BLaER1 (cell line): Measurements from ENCODE around the gene SIGLECL1.
"Not testable (repeated sequence)": the region's sequence is repeated elsewhere in the genome, so short reads cannot be mapped to it uniquely, and the experiment has no call there.

Experiments used
- H3K27ac ChIP-seq: shearing (Covaris generic); formaldehyde crosslinking; 2 replicates; pipeline ENCODE4 v1.8.1; 2022
- H3K27me3 ChIP-seq: shearing (Covaris generic); formaldehyde crosslinking; 2 replicates; pipeline ENCODE4 v1.8.1; 2022
- H3K36me3 ChIP-seq: shearing (Covaris generic); formaldehyde crosslinking; 2 replicates; pipeline ENCODE4 v1.8.1; 2022
- H3K4me1 ChIP-seq: shearing (Covaris generic); formaldehyde crosslinking; 2 replicates; pipeline ENCODE4 v1.8.1; 2022
- H3K4me2 ChIP-seq: shearing (Covaris generic); formaldehyde crosslinking; 2 replicates; pipeline ENCODE4 v1.8.1; 2022
- H3K4me3 ChIP-seq: shearing (Covaris generic); formaldehyde crosslinking; 2 replicates; pipeline ENCODE4 v1.8.1; 2022
- H3K9ac ChIP-seq: shearing (Covaris generic); formaldehyde crosslinking; 2 replicates; pipeline ENCODE4 v1.8.1; 2022
- H3K9me3 ChIP-seq: shearing (Covaris generic); formaldehyde crosslinking; 2 replicates; pipeline ENCODE4 v1.8.1; 2022
- H4K20me1 ChIP-seq: shearing (Covaris generic); formaldehyde crosslinking; 2 replicates; pipeline ENCODE4 v1.8.1; 2022
- Cebpa-rat ChIP-seq: shearing (Covaris generic); IDR thresholded peaks from 2 replicates; pipeline ENCODE4 v1.8.1; 2022

SIGLECL1 gene

GRCh38 chr19:51220996-51221395 lies 29.9 kb upstream of the SIGLECL1 start:
- Histone ChIP-seq H4K20me1 (no peaks in the 10 kb centered on the region), H3K9ac (no peak overlapping the region), H3K4me1 (peaks cover 14% of the 10 kb centered on the region), H3K4me2 (no peak overlapping the region), H3K27ac (no peak overlapping the region), H3K27me3 (no peaks in the 10 kb centered on the region), H3K4me3 (no peak overlapping the region), H3K9me3 (no peaks in the 10 kb centered on the region), H3K36me3 (no peaks in the 10 kb centered on the region)
- TF ChIP-seq Cebpa-rat, result no peak

DNA sequence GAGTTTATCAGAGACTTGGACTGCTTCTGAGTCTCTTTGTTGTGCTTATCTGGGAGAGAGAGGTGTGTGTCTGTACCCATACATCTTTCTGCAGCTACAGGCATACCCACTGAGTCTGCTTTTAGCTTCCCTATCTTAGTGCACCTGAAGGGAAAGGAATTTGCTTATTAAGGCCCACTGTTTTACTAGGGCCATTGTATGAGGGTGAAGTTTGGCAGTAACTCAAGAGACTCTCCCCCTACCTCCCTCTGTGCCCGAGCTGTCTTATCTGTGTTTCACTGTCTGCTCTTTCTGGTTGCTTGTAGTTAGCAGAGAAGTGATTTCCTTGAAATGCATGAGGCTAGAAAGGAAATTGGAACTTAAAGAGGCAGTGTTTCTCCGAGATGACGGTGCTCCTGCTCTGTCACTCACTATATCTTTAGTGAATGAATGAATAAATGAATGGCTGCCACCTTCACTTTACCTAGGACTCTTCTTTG lies 26.7 kb upstream of the SIGLECL1 start:
- Histone ChIP-seq H3K27ac (no peak overlapping the region), H3K4me2 (no peak overlapping the region), H3K36me3 (no peaks in the 10 kb centered on the region), H3K9ac (no peak overlapping the region), H3K4me3 (no peak overlapping the region), H3K27me3 (no peaks in the 10 kb centered on the region), H3K9me3 (no peaks in the 10 kb centered on the region), H3K4me1 (peaks cover 30% of the 10 kb centered on the region), H4K20me1 (no peaks in the 10 kb centered on the region)
- no peak for TF ChIP-seq Cebpa-rat

- Histone ChIP-seq H3K4me1 (peaks cover 30% of the 10 kb centered on the region), H3K4me2 (peak within 1 kb of the TSS; percentile 70)
- H3K9me3 ChIP-seq, H3K4me3 ChIP-seq, H3K9ac ChIP-seq, H3K36me3 ChIP-seq, H4K20me1 ChIP-seq, H3K27ac ChIP-seq, H3K27me3 ChIP-seq: not testable (repeated sequence)
These were observed 25.9 kb upstream of the SIGLECL1 start, which contains the start of gene CD33 for GRCh38 chr19:51224898-51225393. Gene CD33 (plus strand): TSS chr19:51225080. CDS start chr19:51225119, 39 bp downstream.

GRCh38 chr19:51226067-51226466 lies 24.8 kb upstream of the SIGLECL1 start:
- H3K36me3 ChIP-seq, result no peaks in the 10 kb centered on the region
- H3K4me3 ChIP-seq, result no peak overlapping the region
- H3K9ac ChIP-seq, result no peak overlapping the region
- H3K4me2 ChIP-seq, result peak overlapping the region; percentile 70
- TF ChIP-seq Cebpa-rat, result no peak
- H3K27ac ChIP-seq, result no peak overlapping the region
- no peaks in the 10 kb centered on the region for H3K9me3 ChIP-seq
- no peaks in the 10 kb centered on the region for H4K20me1 ChIP-seq
- peaks cover 30% of the 10 kb centered on the region for H3K4me1 ChIP-seq
- no peaks in the 10 kb centered on the region for H3K27me3 ChIP-seq

DNA sequence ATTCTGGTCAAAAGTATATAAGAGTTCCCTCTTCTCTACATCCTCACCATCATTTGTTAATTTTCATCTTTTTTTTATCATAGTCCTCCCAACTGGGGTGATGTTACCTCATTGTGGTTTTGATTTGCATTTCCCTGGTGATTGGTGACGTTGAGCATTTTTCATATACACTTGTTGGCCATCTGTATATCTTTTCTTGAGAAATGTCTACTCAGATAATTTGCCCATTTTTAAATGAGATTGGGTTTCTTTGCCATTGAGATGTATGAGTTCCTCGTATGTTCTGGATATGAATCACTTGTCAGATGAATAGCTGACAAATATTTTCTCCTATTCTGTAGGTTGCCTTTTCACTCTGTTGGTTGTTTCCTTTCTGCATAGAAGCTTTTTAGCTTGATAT lies 23.6 kb upstream of the SIGLECL1 start:
- H4K20me1 ChIP-seq, result no peaks in the 10 kb centered on the region
- no peak for TF ChIP-seq Cebpa-rat
- H3K27me3 ChIP-seq, result no peaks in the 10 kb centered on the region
- H3K27ac ChIP-seq, result no peak overlapping the region
- H3K4me2 ChIP-seq, result peak overlapping the region; percentile 17; the same call in 1 of the 2 replicates
- H3K4me1 ChIP-seq, result peaks cover 30% of the 10 kb centered on the region
- H3K4me3 ChIP-seq, result no peak overlapping the region
- H3K9me3 ChIP-seq, result no peaks in the 10 kb centered on the region
- no peaks in the 10 kb centered on the region for H3K36me3 ChIP-seq
- H3K9ac ChIP-seq, result no peak overlapping the region

- no peak overlapping the region for H3K4me2 ChIP-seq
- no peaks in the 10 kb centered on the region for H3K36me3 ChIP-seq
- peaks cover 30% of the 10 kb centered on the region for H3K4me1 ChIP-seq
- H4K20me1 ChIP-seq, result no peaks in the 10 kb centered on the region
- H3K9me3 ChIP-seq, result no peaks in the 10 kb centered on the region
- no peaks in the 10 kb centered on the region for H3K27me3 ChIP-seq
- no peak overlapping the region for H3K9ac ChIP-seq
- H3K4me3 ChIP-seq, result no peak overlapping the region
- TF ChIP-seq Cebpa-rat, result no peak
- no peak overlapping the region for H3K27ac ChIP-seq
These were observed 22.9 kb upstream of the SIGLECL1 start for GRCh38 chr19:51227966-51228365.

DNA sequence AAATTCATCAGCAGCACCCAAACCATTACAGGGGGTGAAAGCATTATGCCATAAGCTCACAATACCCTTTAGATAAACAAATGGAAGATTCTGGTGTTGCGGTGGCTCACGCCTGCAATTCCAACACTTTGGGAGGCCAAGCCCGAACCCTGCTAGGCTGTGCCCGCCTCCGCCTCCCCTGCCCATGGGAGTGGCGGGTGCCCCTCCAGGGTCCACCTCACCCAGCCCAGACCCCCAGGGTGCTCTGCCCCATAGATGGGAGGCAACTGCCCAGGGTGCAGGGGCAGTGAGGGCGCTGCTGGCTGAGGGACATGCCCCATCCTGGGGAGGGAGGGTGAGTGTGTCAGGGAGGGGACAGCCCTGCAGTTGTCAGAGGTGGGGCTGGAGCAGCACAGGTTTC lies 10.0 kb upstream of the SIGLECL1 start:
- Histone ChIP-seq H3K4me2 (no peak overlapping the region), H3K9ac (no peak overlapping the region), H3K27ac (no peak overlapping the region), H3K4me3 (no peak overlapping the region), H3K4me1 (peaks cover 7% of the 10 kb centered on the region), H4K20me1 (no peaks in the 10 kb centered on the region), H3K27me3 (no peaks in the 10 kb centered on the region), H3K9me3 (no peaks in the 10 kb centered on the region), H3K36me3 (no peaks in the 10 kb centered on the region)
- TF ChIP-seq Cebpa-rat, result no peak

DNA sequence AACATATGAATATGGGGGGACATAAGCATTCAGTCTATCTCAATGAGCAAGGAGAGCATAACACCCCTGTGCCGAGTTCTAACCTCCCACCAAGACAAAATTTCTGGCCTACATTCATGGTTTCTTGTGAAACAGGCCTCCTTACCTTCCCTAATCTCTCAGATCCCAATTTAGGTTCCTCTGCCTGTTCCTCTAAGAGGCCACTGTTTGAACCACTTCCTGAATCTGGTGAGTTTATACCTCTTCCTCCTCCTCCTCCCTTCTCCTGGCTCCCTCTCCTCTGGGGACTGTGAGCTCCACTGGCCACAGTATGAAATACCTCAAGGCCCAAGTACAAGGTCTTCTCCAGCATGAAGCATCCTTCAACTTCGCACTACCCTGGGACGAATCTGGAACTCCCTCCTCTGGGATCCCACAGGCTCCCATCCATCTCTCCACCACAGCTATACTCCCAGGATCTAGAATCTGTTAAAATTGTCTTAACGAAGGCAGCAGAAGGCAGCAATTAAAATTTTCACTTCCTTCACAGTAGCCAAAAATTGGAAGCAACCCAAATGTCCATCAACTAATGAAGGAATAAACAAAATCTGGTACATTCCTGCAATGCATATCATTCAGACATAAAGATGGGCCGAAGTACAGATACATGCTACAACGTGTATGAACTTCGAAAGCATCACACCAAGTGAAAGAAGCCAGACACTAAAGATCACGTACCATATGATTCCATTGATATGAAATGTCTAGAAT lies 7.8 kb upstream of the SIGLECL1 start:
- no peak overlapping the region for H3K27ac ChIP-seq
- H3K9me3 ChIP-seq, result no peaks in the 10 kb centered on the region
- peak overlapping the region; percentile 42 for H3K4me2 ChIP-seq
- no peak for TF ChIP-seq Cebpa-rat
- H3K36me3 ChIP-seq, result no peaks in the 10 kb centered on the region
- no peak overlapping the region for H3K9ac ChIP-seq
- H4K20me1 ChIP-seq, result no peaks in the 10 kb centered on the region
- H3K4me3 ChIP-seq, result no peak overlapping the region
- no peaks in the 10 kb centered on the region for H3K27me3 ChIP-seq
- peaks cover 12% of the 10 kb centered on the region for H3K4me1 ChIP-seq

DNA sequence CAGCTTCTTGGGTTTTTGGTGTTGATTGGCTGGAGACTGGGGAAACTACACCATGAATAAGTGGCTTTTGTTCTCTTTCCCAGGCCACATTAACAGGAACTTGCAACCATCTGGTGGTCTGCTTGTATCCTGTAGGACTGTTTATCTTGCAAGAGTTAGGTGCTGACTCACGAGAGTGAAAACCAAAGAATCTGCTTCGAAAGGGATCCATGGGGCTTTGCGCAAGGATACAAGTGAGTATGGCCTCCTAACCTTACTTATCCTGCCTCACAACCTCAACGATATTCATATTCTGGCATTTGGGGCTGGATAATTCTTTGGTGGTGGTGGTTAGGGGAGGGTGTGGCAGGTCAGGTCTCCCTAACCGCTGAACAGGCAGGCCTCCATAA lies 4.7 kb upstream of the SIGLECL1 start:
- TF ChIP-seq Cebpa-rat, result no peak

DNA sequence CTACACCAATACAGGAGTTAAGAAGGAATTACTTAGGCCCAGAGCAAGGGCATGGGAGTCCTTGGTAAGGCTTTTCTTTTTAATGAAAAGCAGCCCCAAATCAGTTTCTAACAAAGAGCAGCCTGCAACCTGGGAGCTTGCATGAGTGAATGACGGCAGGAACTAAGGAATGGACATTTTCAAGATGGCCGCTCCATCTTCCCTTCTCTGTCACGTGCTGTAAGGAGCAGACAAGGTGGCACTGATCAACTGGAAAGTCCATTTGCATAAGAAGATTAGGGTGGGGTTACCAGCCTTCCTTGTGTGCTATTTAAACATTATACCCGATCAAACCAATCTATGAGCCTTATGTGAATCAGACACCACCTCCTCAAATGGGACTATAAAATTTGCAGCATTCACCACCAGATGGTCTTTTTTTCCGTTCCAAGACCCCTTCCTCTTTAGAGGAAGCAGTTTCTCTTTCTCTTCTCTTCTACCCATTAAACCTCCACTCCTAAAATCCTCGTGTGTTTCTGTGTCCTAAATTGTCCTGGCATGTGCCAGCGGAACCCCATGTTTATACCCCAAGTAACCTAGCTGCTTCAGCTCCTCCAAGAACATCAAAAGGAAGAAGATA lies 2.8 kb upstream of the SIGLECL1 start:
- Histone ChIP-seq H3K4me3 (no peak overlapping the region), H3K9me3 (peaks cover 14% of the 10 kb centered on the region), H3K4me2 (no peak overlapping the region), H3K36me3 (no peaks in the 10 kb centered on the region), H3K9ac (no peak overlapping the region), H3K27me3 (no peaks in the 10 kb centered on the region), H3K27ac (no peak overlapping the region), H3K4me1 (peaks cover 6% of the 10 kb centered on the region), H4K20me1 (no peaks in the 10 kb centered on the region)
- no peak for TF ChIP-seq Cebpa-rat

More for the DNA sequence above, 4.7 kb upstream of the SIGLECL1 start:
- Histone ChIP-seq H3K36me3 (no peaks in the 10 kb centered on the region), H3K27me3 (no peaks in the 10 kb centered on the region), H3K9ac (no peak overlapping the region), H3K4me2 (no peak overlapping the region), H3K27ac (no peak overlapping the region), H3K9me3 (peaks cover 11% of the 10 kb centered on the region), H4K20me1 (no peaks in the 10 kb centered on the region), H3K4me3 (no peak overlapping the region), H3K4me1 (peaks cover 12% of the 10 kb centered on the region)
